Activated T-helper 1 cell treated with Interleukin-2 at 50 U/mL for 16 hours (primary cell): ENCODE results near the gene PIWIL4.

Experiments
- DNase-seq: peaks from one replicate; pipeline ENCODE4 v3.0.0-alpha.2; 2020; ENCODE audit warnings: low read depth

Gene PIWIL4

DNA sequence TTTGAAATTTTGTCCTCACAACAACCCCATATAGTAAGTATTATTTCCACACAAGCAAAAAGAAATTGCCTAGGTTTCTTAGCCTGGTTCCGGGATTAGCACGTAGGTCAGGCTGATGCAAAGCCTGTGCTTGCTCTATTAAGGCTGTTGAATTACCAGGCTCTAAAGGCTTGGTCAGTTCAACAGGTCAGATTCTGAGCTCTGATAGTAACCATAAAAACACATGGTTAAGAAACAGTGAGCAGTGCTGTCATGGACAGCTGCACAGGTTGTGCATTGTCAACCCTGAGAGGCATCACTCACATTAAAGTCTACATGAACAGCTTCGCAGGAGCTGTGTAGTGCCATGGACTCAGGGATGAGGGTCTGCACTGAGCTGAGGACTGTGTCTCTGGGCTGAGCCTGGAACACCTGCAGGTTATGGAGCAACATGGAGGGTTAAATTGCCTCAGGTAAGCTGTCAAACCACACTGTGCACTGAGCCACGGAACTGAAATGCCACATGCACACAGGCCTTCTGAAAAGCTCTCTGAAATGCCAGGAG, 98.0 kb downstream of the PIWIL4 start:
- DNase-seq, result no peak

DNA sequence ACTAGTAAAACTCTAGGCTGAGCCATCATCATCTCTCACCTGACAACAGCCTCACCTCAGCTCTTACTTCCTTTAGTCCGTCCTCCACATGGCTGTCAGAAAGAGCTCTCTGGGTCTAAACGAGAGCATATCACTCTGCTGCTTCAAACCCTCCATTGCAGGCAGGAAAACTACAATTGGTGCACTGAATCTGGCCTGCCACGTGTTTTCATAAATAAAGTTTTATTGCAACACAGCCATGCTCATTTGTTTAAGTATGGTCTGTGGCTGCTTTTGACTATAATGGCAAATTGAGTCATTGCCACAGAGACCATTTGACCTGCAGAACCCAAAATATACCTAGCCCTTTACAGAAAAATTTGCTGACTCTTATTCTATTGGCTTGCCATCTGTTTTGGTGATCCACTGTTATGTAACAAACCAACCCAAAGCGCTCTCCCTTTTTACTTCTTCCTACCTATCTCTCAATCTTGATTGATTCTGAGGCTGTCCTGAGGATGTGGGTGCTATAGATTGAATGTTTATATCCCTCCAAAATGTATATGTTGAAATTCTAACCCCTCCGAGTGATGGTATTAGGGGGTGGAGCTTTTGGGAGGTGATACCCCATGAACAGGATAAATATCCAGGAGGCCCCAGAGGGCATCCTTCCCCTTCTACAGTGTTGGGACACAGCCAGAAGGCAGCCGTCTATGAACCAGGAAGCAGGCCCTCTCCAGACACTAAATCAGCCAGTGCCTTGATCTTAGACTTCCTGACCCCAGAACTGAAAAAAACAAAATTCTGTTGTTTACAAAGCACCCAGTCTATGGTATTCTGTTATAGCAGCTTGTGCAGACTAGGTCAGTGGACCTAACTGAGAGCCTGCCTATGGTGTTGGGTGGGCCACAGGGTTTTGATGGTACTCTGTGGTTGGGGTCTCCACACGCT, 99.9 kb downstream of the PIWIL4 start:
- no peak for DNase-seq

DNA sequence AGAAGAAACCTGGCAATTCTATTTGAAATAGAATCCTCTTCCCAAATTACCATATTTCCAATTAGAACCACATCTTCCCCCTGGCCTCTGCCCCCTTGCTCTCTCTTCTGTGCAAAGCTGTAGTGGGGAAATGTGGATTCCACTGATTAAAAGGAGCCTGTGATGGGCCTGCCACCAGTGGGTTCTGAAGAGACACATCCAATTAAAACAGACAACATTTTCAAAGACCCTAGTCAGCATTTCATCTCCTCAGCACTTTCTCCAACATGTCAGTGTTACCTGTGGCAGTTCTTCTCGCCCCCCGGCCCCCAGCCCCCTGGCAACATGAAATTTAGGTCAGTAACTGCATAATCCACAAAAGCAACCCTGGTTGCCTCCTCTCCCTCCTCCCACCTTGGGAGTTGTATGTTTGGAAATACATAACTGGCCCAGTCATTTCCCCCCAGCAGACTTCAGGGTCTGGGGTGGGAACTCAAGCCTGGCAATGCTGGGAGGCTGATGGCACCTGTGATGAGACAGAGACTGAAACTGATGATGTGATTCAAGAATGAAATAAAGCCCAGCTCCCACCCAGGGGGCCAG, 101.1 kb downstream of the PIWIL4 start:
- no peak for DNase-seq

DNA sequence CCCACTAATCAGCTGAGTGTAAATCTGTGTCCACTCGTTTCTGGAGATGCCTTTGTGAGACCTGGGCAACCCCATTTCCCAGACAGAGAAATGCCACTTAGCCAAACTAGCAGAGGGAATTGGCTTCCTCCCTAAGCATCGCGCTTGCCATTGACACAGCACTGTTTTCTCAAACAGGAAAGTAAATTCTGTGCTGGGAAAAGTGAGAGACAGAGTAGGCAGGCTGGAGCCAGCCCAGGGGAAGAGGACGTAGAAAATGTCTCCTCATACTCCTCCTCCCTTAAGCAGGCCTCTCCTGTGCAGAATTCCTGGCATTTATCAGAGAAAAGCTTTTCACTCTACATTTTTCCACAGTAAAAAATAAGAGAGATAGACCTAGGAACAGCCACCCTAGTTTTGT, 101.9 kb downstream of the PIWIL4 start:
- no peak for DNase-seq
